HepG2 (cell line): ENCODE data around the gene SCN4B. TPM values are rescaled to one million over a fixed set of nuclear protein-coding genes. Genes with fewer than 3 reads are reported as not detected.
A peak's percentile ranks its signal among the peaks of the same experiment; 100 is the strongest.

Experiments used
- ATAC-seq: fragments of 200-7000 bp; cut with Tn5 transposase; 3 replicates; pipeline ENCODE4 v1.9.1; 2020; ENCODE audit warnings: mild to moderate bottlenecking, moderate library complexity
- BruUV-seq: library from RNA; stranded (reverse); fragments of 400-500 nt; replicated peaks from 2 replicates; lab custom pipeline; 2021; lab: Mats Ljungman, UMichigan
- CTCF ChIA-PET: fragments of 300-600 bp; formaldehyde crosslinking; extraction: SDS; loops from one replicate; lab custom pipeline; 2021; ENCODE audit warnings: low total read pairs, inconsistent platforms, low intra/inter-chr PET ratio; lab: Yijun Ruan, JAX
- POLR2A ChIA-PET: fragments of 350-600 bp; sonication (Branson Sonifier 250); formaldehyde crosslinking; loops from one replicate; lab custom pipeline; 2020; ENCODE audit warnings: antibody characterized with exemption, inconsistent platforms; lab: Yijun Ruan, JAX
- DNase-seq: peaks from one replicate; pipeline ENCODE4 v3.0.0-alpha.2; 2015; ENCODE audit warnings: low spot score
- FAIRE-seq: peaks from 3 replicates; lab custom pipeline; 2011; peaks lifted over from hg19 to GRCh38; lab: Jason Lieb, UNC
- H2AFZ ChIP-seq: one replicate; pipeline ENCODE4 v1.6.1; 2011; ENCODE audit warnings: low read length, inconsistent platforms
- H3K27ac ChIP-seq: fragments of 300-600 bp; 3 replicates; pipeline ENCODE4 v1.8.0; 2011; ENCODE audit warnings: mixed run types, mild to moderate bottlenecking, mixed read lengths, low read length, inconsistent platforms; ENCODE audit not compliant: insufficient read depth; ENCODE audit errors: extremely low read length
- H3K27me3 ChIP-seq, 2 experiments: fragments of 200-600 bp in 1 of 2; 2 replicates in 1 of 2; 3 replicates in 1 of 2; pipeline versions ENCODE4 v1.6.0 to v1.8.0; 2011; ENCODE audit warnings: low read length in 2 of 2, mild to moderate bottlenecking in 2 of 2, moderate library complexity in 2 of 2, inconsistent platforms in 1 of 2; ENCODE audit not compliant: insufficient read depth in 2 of 2, control insufficient read depth in 1 of 2
- H3K36me3 ChIP-seq, 2 experiments: fragments of 200-600 bp in 1 of 2; replicated peaks in 1 of 2; 2 replicates in 1 of 2; 3 replicates in 1 of 2; pipeline versions ENCODE4 v1.5.1 to v1.8.0; 2011; ENCODE audit warnings: low read length in 2 of 2, inconsistent platforms in 1 of 2; ENCODE audit not compliant: insufficient read depth in 2 of 2, control insufficient read depth in 1 of 2
- H3K4me1 ChIP-seq: 2 replicates; pipeline ENCODE4 v1.5.1; 2012; ENCODE audit warnings: low read length, inconsistent platforms; ENCODE audit not compliant: insufficient read depth
- H3K4me2 ChIP-seq: 2 replicates; pipeline ENCODE4 v1.6.0; 2011; ENCODE audit warnings: low read depth, low read length, inconsistent platforms
- H3K4me3 ChIP-seq, 3 experiments: fragments of 200-600 bp in 1 of 3; sonication (generic), shearing (Covaris generic) in 1 of 3; replicated peaks in 1 of 3; 2 replicates each; pipeline ENCODE4 v1.5.1; 2011 to 2016; ENCODE audit warnings: low read length in 3 of 3, inconsistent platforms in 2 of 3, low read depth in 2 of 3, mild to moderate bottlenecking in 2 of 3, control low read depth in 1 of 3, mixed read lengths in 1 of 3; ENCODE audit not compliant: insufficient read depth in 1 of 3
- H3K79me2 ChIP-seq: one replicate; pipeline ENCODE4 v1.6.1; 2011; ENCODE audit warnings: low read length, inconsistent platforms; ENCODE audit not compliant: insufficient read depth
- H3K9ac ChIP-seq: 2 replicates; pipeline ENCODE4 v1.6.0; 2011; ENCODE audit warnings: mild to moderate bottlenecking, low read depth, low read length, inconsistent platforms; ENCODE audit not compliant: insufficient read depth
- H3K9me3 ChIP-seq: 2 replicates; pipeline ENCODE4 v1.5.1; 2012; ENCODE audit warnings: mild to moderate bottlenecking, low read length
- H4K20me1 ChIP-seq: 2 replicates; pipeline ENCODE4 v1.6.0; 2011; ENCODE audit warnings: inconsistent platforms, mild to moderate bottlenecking, low read length, moderate library complexity; ENCODE audit not compliant: insufficient read depth
- CEBPB ChIP-seq: IDR thresholded peaks from 2 replicates; pipeline ENCODE4 v1.6.1; 2011; ENCODE audit warnings: low read depth, low read length, improper control_type of control experiment, borderline replicate concordance
- CEBPG ChIP-seq: IDR thresholded peaks from 2 replicates; pipeline ENCODE4 v1.6.1; 2016
- DNMT1 ChIP-seq: sonication (generic); formaldehyde crosslinking; IDR thresholded peaks from 2 replicates; pipeline ENCODE4 v1.5.1; 2020; ENCODE audit warnings: mild to moderate bottlenecking, missing genetic modification reagents
- FOSL2 ChIP-seq: sonication (generic); formaldehyde crosslinking; IDR thresholded peaks from 2 replicates; pipeline ENCODE4 v1.4.0; 2020; ENCODE audit warnings: missing genetic modification reagents
- ZNF564 ChIP-seq: sonication (generic); formaldehyde crosslinking; IDR thresholded peaks from 2 replicates; pipeline ENCODE4 v1.8.1; 2023; ENCODE audit warnings: mild to moderate bottlenecking, missing genetic modification reagents
- ZNF577 ChIP-seq: sonication (generic); formaldehyde crosslinking; IDR thresholded peaks from 2 replicates; pipeline ENCODE4 v1.4.0; 2020; ENCODE audit warnings: mild to moderate bottlenecking, low read depth, missing genetic modification reagents, borderline replicate concordance
- ZNF816 ChIP-seq: sonication (generic); formaldehyde crosslinking; IDR thresholded peaks from 2 replicates; pipeline ENCODE4 v1.8.0; 2022; ENCODE audit warnings: missing genetic modification reagents, mild to moderate bottlenecking, borderline replicate concordance
- WGBS: methylation state at CpG from one replicate; pipeline ENCODE4 v1.1.6; 2017; ENCODE audit warnings: low lambda C conversion rate; 5-methylcytosine and 5-hydroxymethylcytosine counted together
- in situ Hi-C: cut with HindIII; loops from 2 replicates; pipeline ENCODE4 v1.10.0; 2017; ENCODE audit warnings: low pct_unique_long_range_greater_than_20kb; ENCODE audit not compliant: extremely low pct_ligation_motif_present
- intact Hi-C: fragments of 100-400 bp; cut with micrococcal nuclease; formaldehyde crosslinking; loops from one replicate; pipeline ENCODE4 v1.10.0; 2022; ENCODE audit not compliant: unreplicated experiment
- polyA plus RNA-seq, 8 experiments: library from polyadenylated mRNA; depleted of rRNA in 3 of 8; stranded (reverse) in 7 of 8; unstranded in 1 of 8; fragments of >200 nt; fragmentation: Illumina TruSeq in 4 of 8; extraction: Trizol in 4 of 8; gene quantifications; 2 replicates each; pipeline versions ENCODE4 v1.2.1 to v1.2.3, GENCODE V29; 2011 to 2016; ENCODE audit warnings: low read depth in 4 of 8, missing spikeins in 1 of 8, mixed read lengths in 1 of 8; ENCODE audit not compliant: insufficient read depth in 1 of 8
- total RNA-seq, 5 experiments: library from RNA; depleted of rRNA; stranded (reverse); fragments of >200 nt; fragmentation: Illumina TruSeq; extraction: Trizol; gene quantifications; 2 replicates each; pipeline ENCODE4 v1.2.3, GENCODE V29; 2016; ENCODE audit warnings: low read depth in 1 of 5

The SCN4B gene
- total and polyA plus RNA-seq, 2 of the 13 experiments (the other 11 are each of a cell fraction or from before 2014, with no cell fraction given) = 0.04 to 0.29 TPM

DNA sequence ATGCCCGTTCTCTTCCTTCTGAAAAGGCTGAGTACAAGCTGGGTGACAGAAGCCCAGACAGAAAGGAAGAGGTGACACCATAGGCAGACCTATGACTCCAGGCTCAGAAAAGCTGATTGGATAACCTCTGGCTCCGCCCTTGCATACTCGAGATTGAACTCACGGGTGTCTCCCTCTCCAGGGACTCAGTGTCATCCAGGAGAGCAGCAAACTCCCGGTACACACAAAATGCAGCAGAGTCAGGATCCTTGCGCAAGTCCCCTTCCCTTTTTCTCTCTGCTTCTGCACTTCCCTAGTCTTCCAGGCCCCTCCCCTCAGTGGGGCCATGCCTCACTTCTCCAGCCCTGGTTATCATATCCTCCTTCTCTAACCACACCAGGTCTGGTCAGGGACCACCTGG lies 9.8 kb downstream of the SCN4B start:
- DNase-seq = no peak
- BruUV-seq = no TSS peak
- no peak overlapping the region for H3K4me3 ChIP-seq
- peaks cover 11% of the 10 kb centered on the region; the same call in 1 of the 2 replicates for H3K4me1 ChIP-seq
- H3K9ac ChIP-seq = no peak overlapping the region
- H3K27me3 ChIP-seq = peaks cover 4 to 43% of the 10 kb centered on the region in 2 experiments; a peak in 4 of 5 replicates
- ATAC-seq = no peak
- H3K9me3 ChIP-seq = no peaks in the 10 kb centered on the region
- no peaks in the 10 kb centered on the region for H3K36me3 ChIP-seq
- CTCF ChIA-PET = no interaction called here
- POLR2A ChIA-PET = no interaction called here
- no peak overlapping the region for H3K4me2 ChIP-seq
- no peak for FAIRE-seq
- no peaks in the 10 kb centered on the region for H3K79me2 ChIP-seq
- H4K20me1 ChIP-seq = no peaks in the 10 kb centered on the region
- 17% methylated on average over 3 of the region's 6 CpGs for WGBS
- in situ Hi-C loops (loop anchor here (25.0 kb wide), 1 partner anchor 344 kb away; no protein-coding TSS in a partner anchor), intact Hi-C loops (no loop called here)
- H2AFZ ChIP-seq = no peak overlapping the region
- TF ChIP-seq ZNF816 (CRISPR knock-in tag) = no peak
- TF ChIP-seq DNMT1 (CRISPR knock-in tag) = no peak
- no peak for TF ChIP-seq ZNF577 (CRISPR knock-in tag)
- TF ChIP-seq CEBPB = peak; percentile 26; the same call in 1 of the 2 replicates
- H3K27ac ChIP-seq = no peak overlapping the region

DNA sequence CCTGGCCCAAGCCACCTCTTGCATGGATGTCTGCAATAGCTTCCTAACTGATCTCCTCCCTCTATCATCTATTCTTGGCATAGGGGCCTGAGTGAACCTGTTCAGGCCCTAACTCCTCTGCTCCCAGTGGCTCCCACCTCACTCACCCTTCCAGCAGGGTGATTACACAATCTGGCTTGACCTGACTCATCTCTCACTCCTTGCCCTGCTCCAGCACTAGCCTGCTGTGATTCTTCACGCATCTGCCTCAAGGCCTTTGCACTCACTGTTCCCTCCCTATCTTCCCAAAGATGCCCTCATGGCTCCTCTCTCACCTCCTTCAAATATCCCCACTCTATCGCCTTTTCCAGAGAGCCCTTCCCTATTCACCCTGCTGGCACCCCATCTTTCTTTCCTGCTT lies 10.5 kb downstream of the SCN4B start:
- Histone ChIP-seq H3K27ac (no peak overlapping the region), H3K9ac (no peak overlapping the region), H3K4me2 (no peak overlapping the region), H3K79me2 (no peaks in the 10 kb centered on the region), H2AFZ (no peak overlapping the region), H3K4me3 (no peak overlapping the region), H3K4me1 (peaks cover 4% of the 10 kb centered on the region; the same call in 1 of the 2 replicates), H4K20me1 (no peaks in the 10 kb centered on the region), H3K36me3 (no peaks in the 10 kb centered on the region), H3K27me3 (peaks cover 4 to 41% of the 10 kb centered on the region in 2 experiments; a peak in 4 of 5 replicates), H3K9me3 (no peaks in the 10 kb centered on the region)
- CTCF ChIA-PET = no interaction called here
- 1% methylated on average over 2 of the region's 2 CpGs for WGBS
- intact Hi-C loops (no loop called here), in situ Hi-C loops (loop anchor here (25.0 kb wide), 1 partner anchor 345 kb away; no protein-coding TSS in a partner anchor)
- POLR2A ChIA-PET = no interaction called here
- ATAC-seq (no peak), DNase-seq (no peak), FAIRE-seq (no peak)
- TF ChIP-seq ZNF564 (CRISPR knock-in tag) (no peak), CEBPB (peak; percentile 82), CEBPG (peak; percentile 54), FOSL2 (CRISPR knock-in tag) (peak; percentile 75)
- BruUV-seq = no TSS peak
